Pancreas (tissue), 10 donors: Measurements from ENCODE around the gene PRRC2B. TPM values are rescaled to one million over a fixed set of nuclear protein-coding genes. Genes with fewer than 3 reads are reported as not detected.
A peak's percentile ranks its signal among the peaks of the same experiment; 100 is the strongest.

Experiments
- ATAC-seq, 4 donors: fragments of 200-7000 bp; cut with Tn5 transposase; one replicate each; pipeline versions ENCODE4 v1.8.0 to v1.9.1; 2020; ENCODE audit warnings: mild to moderate bottlenecking in 4 of 4, moderate library complexity in 4 of 4
- DNase-seq, 6 donors: peaks; one replicate each; pipeline ENCODE4 v3.0.0-alpha.2; 2020
- FAIRE-seq: peaks from 2 replicates; lab custom pipeline; 2012; peaks lifted over from hg19 to GRCh38; lab: Jason Lieb, UNC
- H3K27ac ChIP-seq, 4 donors: fragments of 200-600 bp; sonication (generic); 1 replicate in 3 of 4; 2 replicates in 1 of 4; pipeline versions ENCODE4 v1.5.0 to v1.8.0; 2020
- H3K27me3 ChIP-seq, 4 donors: fragments of 200-600 bp; one replicate each; pipeline ENCODE4 v1.8.0; 2021
- H3K36me3 ChIP-seq, 3 donors: fragments of 200-600 bp; sonication (generic) in 1 of 3; one replicate each; pipeline versions ENCODE4 v1.5.0 to v1.8.0; 2020 to 2021
- H3K4me1 ChIP-seq, 3 donors: fragments of 200-600 bp; one replicate each; pipeline ENCODE4 v1.8.0; 2021
- H3K4me3 ChIP-seq, 4 donors: fragments of 200-600 bp; sonication (generic) in 2 of 4; one replicate each; pipeline versions ENCODE4 v1.5.0 to v1.8.0; 2020 to 2021
- H3K9me3 ChIP-seq, 4 donors: fragments of 200-600 bp; one replicate each; pipeline ENCODE4 v1.8.0; 2021
- WGBS, 2 donors: extraction: QIAGEN DNeasy Blood & Tissue Kit; methylation state at CpG; one replicate each; pipeline ENCODE4 v1.1.7; 2013; 5-methylcytosine and 5-hydroxymethylcytosine counted together
- intact Hi-C, 3 donors: fragments of 100-400 bp; cut with DNase I; formaldehyde crosslinking; loops; one replicate each; pipeline versions ENCODE4 v1.11.1 to v1.14.2; 2022
- polyA plus RNA-seq, 2 donors: library from polyadenylated mRNA; stranded (reverse); fragments of 200-250 nt; gene quantifications; one replicate each; pipeline ENCODE4 v1.2.3, GENCODE V29; 2013
- total RNA-seq, 6 donors: library from RNA; stranded (reverse); fragmentation: NEBNext Ultra II Directional in 4 of 6; extraction: Animal tissue kit (Norgen Biotek cat#: 25700) in 4 of 6; gene quantifications; one replicate each; pipeline versions ENCODE4 v1.2.1 to v1.2.4, GENCODE V29; 2021 to 2023
- TF ChIP-seq, protein P1 (sequence below), 4 donors: fragments of 200-600 bp; sonication (generic) in 3 of 4; IDR thresholded peaks; one replicate each; pipeline versions ENCODE4 v1.5.0 to v1.8.0; 2021; ENCODE audit warnings: antibody characterized with exemption in 4 of 4
- donor health status: healthy with polysubstance abuse.
- donor health status: DM: no; HTN: no; CAD: no; lungs with moderate emphysema.
- donor health status: DM: no; HTN: no; CAD: no.
- donor health status: control.
- donor health status: control.
- donor health status: Bipolar disorder and iron deficiency.
- donor health status: DM: yes; HTN: yes; CAD: no.
- donor health status: DM: no; HTN: no; CAD: no.
- donor health status: DM: no; HTN: no; CAD: no.
- donor health status: DM: yes; HTN: yes; CAD: no.

PRRC2B gene
- total and polyA plus RNA-seq, 8 donors = 44.8 to 132 (median 90.3) TPM

DNA sequence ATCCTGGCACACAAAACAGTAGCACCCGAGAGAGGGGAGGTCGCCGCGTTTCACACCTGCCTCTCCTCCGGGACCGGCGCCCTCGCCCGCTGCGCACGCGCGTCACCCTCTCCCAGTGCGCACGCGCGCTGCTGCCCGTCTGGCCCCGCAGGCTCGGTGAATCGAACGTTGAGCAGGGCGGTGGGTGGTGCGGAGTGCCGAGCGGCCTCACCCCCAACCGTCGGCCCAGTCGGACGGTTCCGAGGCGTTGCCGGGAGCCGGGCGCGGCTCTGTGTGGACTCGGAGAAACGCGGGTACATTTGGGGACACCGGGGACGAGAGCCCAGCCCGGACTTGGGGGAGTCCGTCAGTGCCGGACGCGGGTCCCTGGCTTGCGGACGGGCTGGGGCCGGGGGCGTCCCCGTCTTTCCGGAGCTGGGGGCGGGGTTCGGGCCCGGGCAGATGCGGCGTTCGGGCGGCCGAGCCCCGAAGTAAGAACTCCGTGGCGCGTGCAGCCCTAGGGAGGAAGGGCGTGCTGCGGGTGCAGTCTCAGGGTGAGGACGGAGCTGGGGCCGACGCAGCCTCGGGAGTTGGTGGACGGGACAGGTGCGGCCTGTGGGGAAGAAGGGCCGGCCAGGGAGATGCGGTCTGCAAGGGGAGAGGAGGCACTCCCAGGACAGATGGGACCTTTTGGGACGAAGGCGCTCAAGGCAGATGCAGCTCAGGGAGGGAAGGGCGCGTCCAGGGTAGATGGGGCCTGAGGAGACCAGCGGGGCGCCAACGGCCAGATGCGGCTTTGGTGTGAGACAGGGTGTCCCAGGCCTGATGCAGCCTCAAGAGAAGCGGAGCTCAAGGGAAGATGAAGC lies 109.1 kb downstream of the PRRC2B start, which contains the start of gene POMT1:
TSS of gene POMT1 (plus strand) at position 138 of the 845 bp plus-strand sequence. CDS start 1,301 bp downstream, outside the sequence.
- ATAC-seq (peak; percentile 94 to 97 (median 96)), DNase-seq (peak; percentile 84 to 97 (median 92)), FAIRE-seq (no peak)
- H3K4me1 ChIP-seq = peaks cover 0 to 7% (median 5%) of the 10 kb centered on the region in 3 donors
- intact Hi-C loops = no loop called here
- TF ChIP-seq, protein P1, sequence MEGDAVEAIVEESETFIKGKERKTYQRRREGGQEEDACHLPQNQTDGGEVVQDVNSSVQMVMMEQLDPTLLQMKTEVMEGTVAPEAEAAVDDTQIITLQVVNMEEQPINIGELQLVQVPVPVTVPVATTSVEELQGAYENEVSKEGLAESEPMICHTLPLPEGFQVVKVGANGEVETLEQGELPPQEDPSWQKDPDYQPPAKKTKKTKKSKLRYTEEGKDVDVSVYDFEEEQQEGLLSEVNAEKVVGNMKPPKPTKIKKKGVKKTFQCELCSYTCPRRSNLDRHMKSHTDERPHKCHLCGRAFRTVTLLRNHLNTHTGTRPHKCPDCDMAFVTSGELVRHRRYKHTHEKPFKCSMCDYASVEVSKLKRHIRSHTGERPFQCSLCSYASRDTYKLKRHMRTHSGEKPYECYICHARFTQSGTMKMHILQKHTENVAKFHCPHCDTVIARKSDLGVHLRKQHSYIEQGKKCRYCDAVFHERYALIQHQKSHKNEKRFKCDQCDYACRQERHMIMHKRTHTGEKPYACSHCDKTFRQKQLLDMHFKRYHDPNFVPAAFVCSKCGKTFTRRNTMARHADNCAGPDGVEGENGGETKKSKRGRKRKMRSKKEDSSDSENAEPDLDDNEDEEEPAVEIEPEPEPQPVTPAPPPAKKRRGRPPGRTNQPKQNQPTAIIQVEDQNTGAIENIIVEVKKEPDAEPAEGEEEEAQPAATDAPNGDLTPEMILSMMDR (IDR thresholded peaks at IDR 0.05) = no peak
- 0 to 1% methylated on average over 80 to 83 of the region's 83 CpGs for WGBS, 2 donors
- H3K4me3 ChIP-seq = peak within 1 kb of the TSS; percentile 93 to 96 (median 94)
- no peaks in the 10 kb centered on the region for H3K27me3 ChIP-seq
- H3K9me3 ChIP-seq = no peaks in the 10 kb centered on the region
- peak within 1 kb of the TSS in 3 of 4 donors; percentile 26 to 63 (median 36) for H3K27ac ChIP-seq
- H3K36me3 ChIP-seq = peaks cover 0 to 8% (median 0%) of the 10 kb centered on the region in 3 donors

DNA sequence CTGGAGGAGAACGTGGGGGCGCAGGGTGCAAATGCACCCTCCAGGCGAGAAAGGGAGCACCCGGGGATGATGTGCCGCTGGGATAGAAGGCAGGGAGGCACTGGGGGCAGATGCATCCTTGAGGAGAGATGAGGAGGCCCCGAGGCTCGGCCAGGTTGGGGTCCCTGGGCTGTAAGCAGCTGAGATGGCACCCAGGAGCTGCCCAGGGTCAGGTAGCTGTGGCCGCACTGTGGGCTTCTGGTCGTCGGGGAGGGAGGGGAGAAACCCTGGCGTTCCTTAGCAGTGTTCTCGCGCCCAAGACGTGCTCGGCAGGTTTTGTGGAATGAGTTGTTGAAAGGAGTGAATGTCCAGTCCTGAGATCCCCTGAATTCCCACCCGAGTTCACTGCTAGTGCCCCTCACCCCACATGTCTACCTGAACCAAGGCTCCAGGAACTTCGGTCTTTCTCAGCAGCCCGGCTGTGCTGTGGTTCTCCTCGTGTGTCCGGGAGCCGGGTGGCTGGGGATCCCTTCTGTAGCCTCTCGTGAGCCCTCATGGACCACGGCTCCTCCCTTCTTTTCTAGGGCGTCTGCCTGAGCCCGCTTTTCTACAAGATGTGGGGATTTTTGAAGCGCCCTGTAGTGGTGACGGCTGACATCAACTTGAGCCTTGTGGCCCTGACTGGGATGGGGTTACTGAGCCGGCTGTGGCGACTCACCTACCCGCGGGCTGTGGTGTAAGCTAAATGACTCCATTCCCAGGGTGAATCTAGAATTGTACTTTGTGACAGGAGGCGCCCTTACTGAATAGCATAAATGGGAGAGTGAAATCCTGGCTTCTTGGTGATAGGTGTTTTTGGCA lies 110.0 kb downstream of the PRRC2B start:
- Histone ChIP-seq H3K4me3 (peak overlapping the region; percentile 93 to 96 (median 94)), H3K27ac (no peak overlapping the region), H3K36me3 (peaks cover 0 to 3% (median 0%) of the 10 kb centered on the region in 3 donors), H3K9me3 (no peaks in the 10 kb centered on the region), H3K4me1 (peaks cover 0 to 7% (median 5%) of the 10 kb centered on the region in 3 donors), H3K27me3 (no peaks in the 10 kb centered on the region)
- TF ChIP-seq, protein P1 (IDR thresholded peaks at IDR 0.05) = no peak
- DNase-seq (no peak), FAIRE-seq (no peak), ATAC-seq (peak in 2 of 4 donors; percentile 0 to 17)
- intact Hi-C loops = no loop called here
- WGBS, 2 donors = 14 to 21% methylated on average over 32 of the region's 32 CpGs

DNA sequence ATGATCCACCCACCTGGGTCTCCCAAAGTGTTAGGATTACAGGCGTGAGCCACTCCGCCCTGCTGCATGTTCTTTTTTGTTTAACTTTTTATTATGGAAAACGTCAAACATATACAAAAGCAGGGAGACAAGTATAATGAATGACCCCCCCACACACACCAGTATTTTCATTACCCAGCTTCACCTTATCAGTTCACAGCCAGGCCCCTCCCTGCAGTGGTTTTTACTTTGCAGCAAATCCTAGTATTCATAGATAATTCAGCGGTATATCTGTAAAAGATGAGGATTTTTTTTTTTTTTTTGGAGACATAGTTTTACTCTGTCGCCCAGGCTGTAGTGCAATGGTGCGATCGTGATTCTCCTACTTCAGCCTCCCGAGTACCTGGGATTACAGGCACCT lies 111.1 kb downstream of the PRRC2B start:
- Histone ChIP-seq H3K9me3 (no peaks in the 10 kb centered on the region), H3K36me3 (peaks cover 0 to 5% (median 3%) of the 10 kb centered on the region in 3 donors), H3K4me1 (peaks cover 0 to 7% (median 5%) of the 10 kb centered on the region in 3 donors), H3K27ac (no peak overlapping the region), H3K27me3 (no peaks in the 10 kb centered on the region), H3K4me3 (no peak overlapping the region)
- 88 to 90% methylated on average over 8 of the region's 8 CpGs for WGBS, 2 donors
- no peak for DNase-seq
- intact Hi-C loops = no loop called here
- ATAC-seq = no peak
- TF ChIP-seq, protein P1 (IDR thresholded peaks at IDR 0.05) = no peak
- FAIRE-seq = no peak

DNA sequence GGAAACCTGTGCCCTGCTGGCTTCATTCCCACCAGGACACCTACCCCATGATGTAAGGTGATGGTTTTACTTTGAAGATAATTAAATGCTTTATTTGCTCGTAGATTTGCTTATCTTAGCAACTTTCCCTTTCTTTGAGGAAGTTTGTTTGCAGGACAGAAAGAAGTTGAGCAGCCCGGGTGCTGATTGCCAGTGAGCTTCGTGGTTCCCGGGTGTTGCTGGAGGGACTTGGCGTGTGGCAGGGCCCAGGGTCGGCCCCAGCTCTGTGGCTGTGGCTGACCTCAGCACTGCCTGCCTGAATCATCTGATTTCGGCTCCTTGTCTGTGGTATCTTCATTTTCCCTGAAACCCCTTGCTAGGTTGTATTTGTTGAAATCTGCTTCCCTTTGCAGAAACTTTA lies 117.5 kb downstream of the PRRC2B start:
- H3K36me3 ChIP-seq = peaks cover 0 to 45% (median 5%) of the 10 kb centered on the region in 3 donors
- H3K27me3 ChIP-seq = no peaks in the 10 kb centered on the region
- 64 to 69% methylated on average over 7 of the region's 7 CpGs for WGBS, 2 donors
- no peak overlapping the region for H3K4me3 ChIP-seq
- intact Hi-C loops = no loop called here
- no peaks in the 10 kb centered on the region for H3K4me1 ChIP-seq
- DNase-seq = no peak
- no peak for ATAC-seq
- no peak for FAIRE-seq
- TF ChIP-seq, protein P1 (IDR thresholded peaks at IDR 0.05) = no peak
- no peaks in the 10 kb centered on the region for H3K9me3 ChIP-seq
- no peak overlapping the region for H3K27ac ChIP-seq
